ENCODE results near the gene PLXNA1.

GRCh38 chr3:127025456-127025855 lies 42.5 kb downstream of the PLXNA1 start:
- TF ChIP-seq POLR2AphosphoS5 (IDR thresholded peaks at IDR 0.05; ENCODE audit: low read depth, low read length) (no peak), POLR2A (IDR thresholded peaks at IDR 0.05; ENCODE audit: low read depth, low read length) (no peak), TAF1 (IDR thresholded peaks at IDR 0.05; ENCODE audit: low read depth, low read length) (no peak), PAX5 (IDR thresholded peaks at IDR 0.05; ENCODE audit: insufficient read depth, low read length, severe bottlenecking) (no peak), SPI1 (IDR thresholded peaks at IDR 0.05; ENCODE audit: low read depth, low read length) (no peak)

All from GM12891 (cell line).